Neuronal stem cell (in vitro differentiated cells): ENCODE results near the gene POLE.

Experiments used
- DNase-seq: peaks from one replicate; pipeline ENCODE4 v3.0.0-alpha.2; 2013; ENCODE audit warnings: low spot score
- H2AFZ ChIP-seq: one replicate; pipeline ENCODE4 v1.6.1; 2013; ENCODE audit warnings: mild to moderate bottlenecking, low read length, inconsistent platforms
- H2AK5ac ChIP-seq: 2 replicates; pipeline ENCODE4 v1.6.1; 2013; ENCODE audit warnings: low read depth, mild to moderate bottlenecking, inconsistent platforms, low read length, moderate library complexity, mixed read lengths
- H2BK120ac ChIP-seq: 2 replicates; pipeline ENCODE4 v1.6.1; 2013; ENCODE audit warnings: low read depth, mild to moderate bottlenecking, inconsistent platforms, low read length, moderate library complexity, mixed read lengths
- H2BK12ac ChIP-seq: one replicate; pipeline ENCODE4 v1.6.1; 2013; ENCODE audit warnings: low read length, inconsistent platforms
- H2BK15ac ChIP-seq: 2 replicates; pipeline ENCODE4 v1.6.1; 2013; ENCODE audit warnings: mild to moderate bottlenecking, low read length, inconsistent platforms, mixed read lengths
- H2BK5ac ChIP-seq: one replicate; pipeline ENCODE4 v1.6.1; 2013; ENCODE audit warnings: inconsistent platforms, mild to moderate bottlenecking, low read length, moderate library complexity
- H3K14ac ChIP-seq: one replicate; pipeline ENCODE4 v1.6.1; 2013; ENCODE audit warnings: low read length, inconsistent platforms
- H3K18ac ChIP-seq: 2 replicates; pipeline ENCODE4 v1.6.1; 2013; ENCODE audit warnings: low read length, inconsistent platforms
- H3K23ac ChIP-seq: 2 replicates; pipeline ENCODE4 v1.6.1; 2013; ENCODE audit warnings: low read depth, mild to moderate bottlenecking, mixed read lengths, low read length, inconsistent platforms; ENCODE audit not compliant: poor library complexity
- H3K27ac ChIP-seq: replicated peaks from 3 replicates; pipeline ENCODE4 v1.5.1; 2013; ENCODE audit warnings: low read length, inconsistent platforms
- H3K27me3 ChIP-seq, 3 experiments: 2 replicates each; pipeline ENCODE4 v1.6.1; 2013; ENCODE audit warnings: low read length in 3 of 3, mild to moderate bottlenecking in 2 of 3, inconsistent platforms in 1 of 3, low read depth in 1 of 3, mixed read lengths in 1 of 3, moderate library complexity in 1 of 3; ENCODE audit not compliant: control insufficient read depth in 3 of 3, insufficient read depth in 3 of 3
- H3K36me3 ChIP-seq, 2 donors: replicated peaks in 1 of 2; 2 replicates each; pipeline ENCODE4 v1.6.1; 2013; ENCODE audit warnings: low read length in 2 of 2; ENCODE audit not compliant: control insufficient read depth in 2 of 2, insufficient read depth in 2 of 2
- H3K4ac ChIP-seq: 2 replicates; pipeline ENCODE4 v1.6.1; 2013; ENCODE audit warnings: inconsistent platforms, mild to moderate bottlenecking, low read length, moderate library complexity
- H3K4me1 ChIP-seq, 2 donors: 1 replicate in 1 of 2; 2 replicates in 1 of 2; pipeline ENCODE4 v1.6.1; 2013; ENCODE audit warnings: low read length in 2 of 2, low read depth in 1 of 2; ENCODE audit not compliant: control insufficient read depth in 2 of 2, insufficient read depth in 1 of 2
- H3K4me2 ChIP-seq: one replicate; pipeline ENCODE4 v1.6.1; 2013; ENCODE audit warnings: mild to moderate bottlenecking, low read length, inconsistent platforms; ENCODE audit not compliant: insufficient read depth, poor library complexity, severe bottlenecking
- H3K4me3 ChIP-seq, 2 donors: 2 replicates each; pipeline ENCODE4 v1.5.1; 2013; ENCODE audit warnings: low read length in 2 of 2, mild to moderate bottlenecking in 2 of 2, inconsistent platforms in 1 of 2, moderate library complexity in 1 of 2
- H3K79me1 ChIP-seq: one replicate; pipeline ENCODE4 v1.6.1; 2013; ENCODE audit warnings: low read depth, mild to moderate bottlenecking, inconsistent platforms, low read length, moderate library complexity
- H3K9ac ChIP-seq: one replicate; pipeline ENCODE4 v1.6.1; 2013; ENCODE audit warnings: mild to moderate bottlenecking, low read depth, low read length, inconsistent platforms; ENCODE audit not compliant: poor library complexity
- H3K9me3 ChIP-seq, 2 donors: replicated peaks in 1 of 2; 2 replicates each; pipeline versions ENCODE3 to v1.6.1; 2013; ENCODE audit warnings: low read length in 2 of 2, mild to moderate bottlenecking in 2 of 2, inconsistent platforms in 1 of 2, low read depth in 1 of 2, mixed read lengths in 1 of 2, moderate library complexity in 1 of 2; ENCODE audit not compliant: control insufficient read depth in 2 of 2, insufficient read depth in 1 of 2
- H4K8ac ChIP-seq: one replicate; pipeline ENCODE4 v1.6.1; 2013; ENCODE audit warnings: low read depth, mild to moderate bottlenecking, inconsistent platforms, low read length, moderate library complexity
- H4K91ac ChIP-seq: one replicate; pipeline ENCODE4 v1.6.1; 2013; ENCODE audit warnings: low read length, low read depth, mild to moderate bottlenecking, inconsistent platforms; ENCODE audit not compliant: poor library complexity
- WGBS, 2 donors: extraction: QIAGEN DNeasy Blood & Tissue Kit; methylation state at CpG; one replicate each; pipeline ENCODE4 v1.1.7; 2013; ENCODE audit warnings: missing lambda C conversion rate in 2 of 2, mixed read lengths in 1 of 2; ENCODE audit not compliant: insufficient read length in 2 of 2, insufficient replicate concordance in 1 of 2; ENCODE audit errors: extremely low coverage in 2 of 2; 5-methylcytosine and 5-hydroxymethylcytosine counted together

POLE gene

DNA sequence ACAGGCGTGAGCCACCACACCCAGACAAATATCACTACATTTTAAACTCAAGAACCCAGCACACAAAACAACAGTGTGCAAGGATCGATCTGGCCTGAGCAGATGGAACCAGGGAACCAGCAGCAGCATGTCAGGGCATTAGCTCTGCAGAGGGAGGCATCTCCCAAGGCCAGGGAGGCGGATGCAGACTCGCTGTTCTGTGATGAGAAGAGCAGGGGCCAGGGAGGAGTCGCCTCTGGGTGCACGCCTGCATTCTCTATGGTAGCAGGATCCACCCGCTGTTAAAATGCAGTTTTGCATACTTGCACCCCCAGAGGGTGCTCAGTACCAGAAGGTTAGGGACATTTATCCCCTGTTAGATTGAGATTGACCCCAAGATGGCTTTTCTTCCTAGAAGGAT is 41.4 kb upstream of the POLE start:
- Histone ChIP-seq H2AK5ac (no peak overlapping the region), H4K91ac (no peak overlapping the region), H3K36me3 (peaks cover 77 to 95% of the 10 kb centered on the region in 2 donors), H3K4me2 (no peak overlapping the region), H3K9me3 (peaks cover 4 to 8% of the 10 kb centered on the region in 2 donors), H2AFZ (no peak overlapping the region), H4K8ac (no peak overlapping the region), H2BK15ac (no peak overlapping the region), H3K4me1 (no peaks in the 10 kb centered on the region), H3K14ac (no peak overlapping the region), H3K9ac (peak overlapping the region; percentile 60), H3K27ac (no peak overlapping the region), H3K4me3 (no peak overlapping the region), H3K27me3 (no peaks in the 10 kb centered on the region), H3K4ac (no peak overlapping the region), H3K18ac (no peak overlapping the region), H3K23ac (peak overlapping the region; percentile 73), H2BK120ac (no peak overlapping the region), H2BK5ac (no peak overlapping the region), H2BK12ac (no peak overlapping the region), H3K79me1 (peaks cover 5% of the 10 kb centered on the region)
- DNase-seq: no peak
- WGBS, 2 donors: no CpG with 5 or more reads among the region's 7 CpGs

DNA sequence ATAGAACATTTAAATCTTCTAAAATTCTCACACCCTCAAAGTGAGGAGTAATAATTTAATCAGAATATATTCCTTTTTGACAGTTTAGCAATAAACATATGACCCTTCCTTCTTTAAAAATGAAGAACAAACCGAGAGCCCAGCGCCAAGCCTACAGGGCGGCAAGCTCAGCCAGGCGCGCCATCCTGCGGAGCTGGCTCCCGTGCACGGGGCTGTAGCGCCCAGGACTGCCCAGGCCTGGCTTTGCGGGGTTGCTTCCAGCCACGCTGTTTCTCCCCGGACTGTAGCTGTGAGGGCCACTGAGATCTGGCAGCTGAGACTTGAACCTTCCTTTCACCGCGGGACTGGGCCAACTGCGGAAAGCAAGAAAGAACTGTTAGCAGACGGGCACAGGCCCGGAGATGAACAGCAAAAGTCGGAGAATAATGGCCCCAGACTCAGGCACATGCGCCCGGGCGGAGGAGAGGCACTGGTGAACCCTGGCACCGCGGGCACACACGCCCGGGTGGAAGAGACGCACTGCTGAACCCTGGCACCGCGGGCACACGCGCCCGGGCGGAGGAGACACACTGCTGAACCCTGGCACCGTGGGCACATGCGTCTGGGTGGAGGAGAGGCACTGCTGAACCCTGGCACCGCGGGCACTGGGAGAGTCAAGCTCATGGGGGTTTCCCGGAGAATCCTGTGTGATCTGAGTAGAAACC is 40.1 kb upstream of the POLE start:
- no peaks in the 10 kb centered on the region for H3K4me1 ChIP-seq
- H3K79me1 ChIP-seq: peaks cover 5% of the 10 kb centered on the region
- no peak overlapping the region for H2BK120ac ChIP-seq
- no peak overlapping the region for H3K27ac ChIP-seq
- H3K36me3 ChIP-seq: peaks cover 70 to 94% of the 10 kb centered on the region in 2 donors
- no peak overlapping the region for H3K23ac ChIP-seq
- no peak overlapping the region for H2BK5ac ChIP-seq
- no peak overlapping the region for H3K18ac ChIP-seq
- H2BK15ac ChIP-seq: no peak overlapping the region
- peak overlapping the region in 1 of 2 donors; percentile 47 for H3K4me3 ChIP-seq
- no peak overlapping the region for H2AFZ ChIP-seq
- DNase-seq: no peak
- WGBS, 2 donors: no CpG with 5 or more reads among the region's 37 CpGs
- peak overlapping the region; percentile 55 for H3K9ac ChIP-seq
- peak overlapping the region; percentile 17 for H4K8ac ChIP-seq
- H2AK5ac ChIP-seq: no peak overlapping the region
- no peak overlapping the region for H3K4ac ChIP-seq
- peaks cover 4 to 8% of the 10 kb centered on the region in 2 donors for H3K9me3 ChIP-seq
- no peak overlapping the region for H3K14ac ChIP-seq
- H2BK12ac ChIP-seq: no peak overlapping the region
- no peak overlapping the region for H3K4me2 ChIP-seq
- no peaks in the 10 kb centered on the region for H3K27me3 ChIP-seq
- H4K91ac ChIP-seq: no peak overlapping the region

DNA sequence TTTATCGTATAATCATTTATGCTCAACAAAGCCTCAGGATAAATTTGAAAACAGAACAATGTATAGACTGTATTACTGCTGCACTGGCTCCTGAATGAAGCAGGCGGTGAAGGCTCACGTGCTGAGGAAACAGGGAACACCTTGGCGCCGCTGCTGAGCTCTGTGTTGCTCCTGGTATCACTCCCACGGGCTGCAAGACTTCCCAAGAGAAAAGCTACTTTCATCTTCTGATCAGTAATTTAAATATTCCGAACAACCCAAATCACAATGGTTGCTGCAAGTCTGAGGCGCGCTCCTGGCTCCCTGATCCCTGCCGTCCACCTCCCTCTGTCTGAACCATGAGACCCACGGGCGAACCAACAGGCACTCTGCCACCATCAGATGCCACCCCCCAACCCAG is 39.2 kb upstream of the POLE start:
- no peak overlapping the region for H3K4ac ChIP-seq
- H2AFZ ChIP-seq: no peak overlapping the region
- WGBS, 2 donors: no CpG with 5 or more reads among the region's 12 CpGs
- H3K79me1 ChIP-seq: peaks cover 5% of the 10 kb centered on the region
- peaks cover 63 to 93% of the 10 kb centered on the region in 2 donors for H3K36me3 ChIP-seq
- H3K9ac ChIP-seq: no peak overlapping the region
- H3K4me2 ChIP-seq: no peak overlapping the region
- no peak overlapping the region for H2BK12ac ChIP-seq
- no peak overlapping the region for H2BK120ac ChIP-seq
- H4K91ac ChIP-seq: no peak overlapping the region
- no peak overlapping the region for H3K27ac ChIP-seq
- H3K23ac ChIP-seq: no peak overlapping the region
- H3K14ac ChIP-seq: no peak overlapping the region
- H4K8ac ChIP-seq: no peak overlapping the region
- H2AK5ac ChIP-seq: no peak overlapping the region
- H3K4me3 ChIP-seq: no peak overlapping the region
- H3K18ac ChIP-seq: no peak overlapping the region
- DNase-seq: no peak
- H2BK15ac ChIP-seq: no peak overlapping the region
- peaks cover 4 to 8% of the 10 kb centered on the region in 2 donors for H3K9me3 ChIP-seq
- H3K4me1 ChIP-seq: no peaks in the 10 kb centered on the region
- no peak overlapping the region for H2BK5ac ChIP-seq
- H3K27me3 ChIP-seq: no peaks in the 10 kb centered on the region

DNA sequence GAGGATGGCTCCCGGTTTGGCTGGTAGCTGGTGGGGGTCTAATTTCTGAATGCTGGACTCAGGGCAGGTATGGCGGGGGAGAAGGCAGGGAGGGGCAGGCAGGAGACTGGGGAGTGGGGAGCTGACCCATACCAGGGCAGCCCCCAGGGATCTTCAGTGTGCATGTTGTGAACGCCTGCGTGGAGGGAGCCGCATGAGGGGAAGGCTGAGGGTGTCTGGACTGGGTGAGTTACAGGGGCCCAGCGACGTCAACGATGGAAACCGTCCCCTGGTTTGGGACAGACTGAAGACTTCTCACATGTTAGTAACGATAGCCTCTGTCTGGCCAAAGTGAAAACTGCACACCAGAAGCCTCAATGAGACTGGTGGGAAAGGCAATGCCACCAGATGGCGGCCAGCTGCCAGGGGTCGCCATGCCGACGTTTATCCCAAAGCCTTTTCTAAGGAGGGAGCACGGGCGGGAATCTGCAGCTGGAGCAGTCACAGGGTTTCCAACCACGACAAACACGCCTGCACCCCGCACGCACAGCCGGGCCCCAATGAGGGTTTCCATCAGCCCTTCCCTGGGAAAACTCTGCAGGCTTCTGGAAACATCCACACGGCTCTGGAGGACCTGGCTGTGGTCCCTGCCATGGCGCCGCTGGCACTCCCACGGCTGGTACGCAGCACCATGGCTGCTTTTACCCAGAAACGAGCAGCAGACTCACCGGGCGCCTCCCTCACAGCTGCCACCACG is 37.5 kb upstream of the POLE start:
- no peak overlapping the region for H2BK15ac ChIP-seq
- no peak overlapping the region for H4K91ac ChIP-seq
- H2AFZ ChIP-seq: no peak overlapping the region
- H4K8ac ChIP-seq: no peak overlapping the region
- no peak overlapping the region for H2BK12ac ChIP-seq
- H3K4me3 ChIP-seq: no peak overlapping the region
- no peak overlapping the region for H3K9ac ChIP-seq
- no peaks in the 10 kb centered on the region for H3K4me1 ChIP-seq
- H3K4ac ChIP-seq: no peak overlapping the region
- H3K79me1 ChIP-seq: peaks cover 5% of the 10 kb centered on the region
- H3K14ac ChIP-seq: no peak overlapping the region
- DNase-seq: no peak
- peaks cover 2% of the 10 kb centered on the region in 2 donors for H3K9me3 ChIP-seq
- H3K36me3 ChIP-seq: peaks cover 57 to 90% of the 10 kb centered on the region in 2 donors
- no CpG with 5 or more reads among the region's 30 CpGs for WGBS, 2 donors
- no peak overlapping the region for H3K27ac ChIP-seq
- H3K4me2 ChIP-seq: no peak overlapping the region
- no peaks in the 10 kb centered on the region for H3K27me3 ChIP-seq
- H3K18ac ChIP-seq: no peak overlapping the region
- no peak overlapping the region for H2BK5ac ChIP-seq
- H2AK5ac ChIP-seq: no peak overlapping the region
- H2BK120ac ChIP-seq: peak overlapping the region; percentile 61
- H3K23ac ChIP-seq: peak overlapping the region; percentile 2
